SK-N-SH (cell line): Measurements from ENCODE around the gene COL5A1.

Source experiments
- TAF1 ChIP-seq: IDR thresholded peaks from 2 replicates; pipeline ENCODE4 v1.6.1; 2012; ENCODE audit warnings: low read depth, mild to moderate bottlenecking, low read length, moderate library complexity, borderline replicate concordance
- TF ChIP-seq, protein P1 (sequence below): IDR thresholded peaks from 2 replicates; pipeline ENCODE4; 2012
- TF ChIP-seq, protein P2 (sequence below): IDR thresholded peaks from 2 replicates; pipeline ENCODE4 v1.6.1; 2012; ENCODE audit warnings: mild to moderate bottlenecking, low read depth, low read length, moderate library complexity
- TF ChIP-seq, protein P3 (sequence below): fragments of 150-350 bp; IDR thresholded peaks from 2 replicates; pipeline ENCODE4 v1.6.1; 2017; ENCODE audit warnings: antibody characterized with exemption, low read length, low read depth, borderline replicate concordance
- TF ChIP-seq, protein P4 (sequence below): fragments of 200-600 bp; sonication (generic); IDR thresholded peaks from 2 replicates; pipeline ENCODE4 v1.6.1; 2017; ENCODE audit warnings: antibody characterized with exemption, mild to moderate bottlenecking, moderate library complexity
- TF ChIP-seq, protein P5 (sequence below): IDR thresholded peaks from 2 replicates; pipeline ENCODE4 v1.4.0; 2012; ENCODE audit warnings: low read depth, borderline replicate concordance

DNA sequence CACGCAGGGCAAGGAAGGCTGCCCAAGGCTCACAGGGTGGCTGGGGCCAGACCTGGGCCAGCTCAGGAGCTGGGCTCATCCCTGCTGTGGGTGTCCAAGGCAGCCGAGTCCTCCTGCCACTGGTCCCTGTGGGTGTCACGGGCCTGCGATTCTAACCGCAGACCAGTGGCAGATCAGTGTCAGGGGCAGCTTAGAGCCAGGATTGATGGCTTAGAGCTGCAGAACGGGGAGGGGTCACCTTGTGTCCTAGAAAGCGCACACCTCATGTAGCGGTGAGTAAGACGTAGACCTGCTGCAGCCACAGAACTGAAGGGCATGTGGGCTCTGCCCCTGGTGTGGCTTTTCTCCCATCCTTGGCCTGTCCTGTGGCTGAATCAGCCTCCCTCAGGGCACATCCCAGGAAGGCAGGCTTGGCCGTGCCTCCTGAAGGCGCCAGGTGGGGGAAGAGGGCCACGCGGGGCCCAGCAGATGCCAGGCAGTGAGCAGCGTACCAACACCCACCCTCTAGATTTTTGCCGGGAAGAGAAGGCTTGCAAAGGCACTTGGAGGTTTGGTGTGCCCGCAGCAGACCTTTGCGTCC, 160.7 kb downstream of the COL5A1 start:
- TF ChIP-seq, protein P1, sequence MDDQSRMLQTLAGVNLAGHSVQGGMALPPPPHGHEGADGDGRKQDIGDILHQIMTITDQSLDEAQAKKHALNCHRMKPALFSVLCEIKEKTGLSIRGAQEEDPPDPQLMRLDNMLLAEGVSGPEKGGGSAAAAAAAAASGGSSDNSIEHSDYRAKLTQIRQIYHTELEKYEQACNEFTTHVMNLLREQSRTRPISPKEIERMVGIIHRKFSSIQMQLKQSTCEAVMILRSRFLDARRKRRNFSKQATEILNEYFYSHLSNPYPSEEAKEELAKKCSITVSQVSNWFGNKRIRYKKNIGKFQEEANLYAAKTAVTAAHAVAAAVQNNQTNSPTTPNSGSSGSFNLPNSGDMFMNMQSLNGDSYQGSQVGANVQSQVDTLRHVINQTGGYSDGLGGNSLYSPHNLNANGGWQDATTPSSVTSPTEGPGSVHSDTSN, result no peak
- TF ChIP-seq, protein P2, sequence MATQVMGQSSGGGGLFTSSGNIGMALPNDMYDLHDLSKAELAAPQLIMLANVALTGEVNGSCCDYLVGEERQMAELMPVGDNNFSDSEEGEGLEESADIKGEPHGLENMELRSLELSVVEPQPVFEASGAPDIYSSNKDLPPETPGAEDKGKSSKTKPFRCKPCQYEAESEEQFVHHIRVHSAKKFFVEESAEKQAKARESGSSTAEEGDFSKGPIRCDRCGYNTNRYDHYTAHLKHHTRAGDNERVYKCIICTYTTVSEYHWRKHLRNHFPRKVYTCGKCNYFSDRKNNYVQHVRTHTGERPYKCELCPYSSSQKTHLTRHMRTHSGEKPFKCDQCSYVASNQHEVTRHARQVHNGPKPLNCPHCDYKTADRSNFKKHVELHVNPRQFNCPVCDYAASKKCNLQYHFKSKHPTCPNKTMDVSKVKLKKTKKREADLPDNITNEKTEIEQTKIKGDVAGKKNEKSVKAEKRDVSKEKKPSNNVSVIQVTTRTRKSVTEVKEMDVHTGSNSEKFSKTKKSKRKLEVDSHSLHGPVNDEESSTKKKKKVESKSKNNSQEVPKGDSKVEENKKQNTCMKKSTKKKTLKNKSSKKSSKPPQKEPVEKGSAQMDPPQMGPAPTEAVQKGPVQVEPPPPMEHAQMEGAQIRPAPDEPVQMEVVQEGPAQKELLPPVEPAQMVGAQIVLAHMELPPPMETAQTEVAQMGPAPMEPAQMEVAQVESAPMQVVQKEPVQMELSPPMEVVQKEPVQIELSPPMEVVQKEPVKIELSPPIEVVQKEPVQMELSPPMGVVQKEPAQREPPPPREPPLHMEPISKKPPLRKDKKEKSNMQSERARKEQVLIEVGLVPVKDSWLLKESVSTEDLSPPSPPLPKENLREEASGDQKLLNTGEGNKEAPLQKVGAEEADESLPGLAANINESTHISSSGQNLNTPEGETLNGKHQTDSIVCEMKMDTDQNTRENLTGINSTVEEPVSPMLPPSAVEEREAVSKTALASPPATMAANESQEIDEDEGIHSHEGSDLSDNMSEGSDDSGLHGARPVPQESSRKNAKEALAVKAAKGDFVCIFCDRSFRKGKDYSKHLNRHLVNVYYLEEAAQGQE, result no peak
- TF ChIP-seq, protein P3, sequence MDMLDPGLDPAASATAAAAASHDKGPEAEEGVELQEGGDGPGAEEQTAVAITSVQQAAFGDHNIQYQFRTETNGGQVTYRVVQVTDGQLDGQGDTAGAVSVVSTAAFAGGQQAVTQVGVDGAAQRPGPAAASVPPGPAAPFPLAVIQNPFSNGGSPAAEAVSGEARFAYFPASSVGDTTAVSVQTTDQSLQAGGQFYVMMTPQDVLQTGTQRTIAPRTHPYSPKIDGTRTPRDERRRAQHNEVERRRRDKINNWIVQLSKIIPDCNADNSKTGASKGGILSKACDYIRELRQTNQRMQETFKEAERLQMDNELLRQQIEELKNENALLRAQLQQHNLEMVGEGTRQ, result no peak
- TF ChIP-seq, protein P4, sequence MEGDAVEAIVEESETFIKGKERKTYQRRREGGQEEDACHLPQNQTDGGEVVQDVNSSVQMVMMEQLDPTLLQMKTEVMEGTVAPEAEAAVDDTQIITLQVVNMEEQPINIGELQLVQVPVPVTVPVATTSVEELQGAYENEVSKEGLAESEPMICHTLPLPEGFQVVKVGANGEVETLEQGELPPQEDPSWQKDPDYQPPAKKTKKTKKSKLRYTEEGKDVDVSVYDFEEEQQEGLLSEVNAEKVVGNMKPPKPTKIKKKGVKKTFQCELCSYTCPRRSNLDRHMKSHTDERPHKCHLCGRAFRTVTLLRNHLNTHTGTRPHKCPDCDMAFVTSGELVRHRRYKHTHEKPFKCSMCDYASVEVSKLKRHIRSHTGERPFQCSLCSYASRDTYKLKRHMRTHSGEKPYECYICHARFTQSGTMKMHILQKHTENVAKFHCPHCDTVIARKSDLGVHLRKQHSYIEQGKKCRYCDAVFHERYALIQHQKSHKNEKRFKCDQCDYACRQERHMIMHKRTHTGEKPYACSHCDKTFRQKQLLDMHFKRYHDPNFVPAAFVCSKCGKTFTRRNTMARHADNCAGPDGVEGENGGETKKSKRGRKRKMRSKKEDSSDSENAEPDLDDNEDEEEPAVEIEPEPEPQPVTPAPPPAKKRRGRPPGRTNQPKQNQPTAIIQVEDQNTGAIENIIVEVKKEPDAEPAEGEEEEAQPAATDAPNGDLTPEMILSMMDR, result no peak
- no peak for TF ChIP-seq TAF1
- TF ChIP-seq, protein P5, sequence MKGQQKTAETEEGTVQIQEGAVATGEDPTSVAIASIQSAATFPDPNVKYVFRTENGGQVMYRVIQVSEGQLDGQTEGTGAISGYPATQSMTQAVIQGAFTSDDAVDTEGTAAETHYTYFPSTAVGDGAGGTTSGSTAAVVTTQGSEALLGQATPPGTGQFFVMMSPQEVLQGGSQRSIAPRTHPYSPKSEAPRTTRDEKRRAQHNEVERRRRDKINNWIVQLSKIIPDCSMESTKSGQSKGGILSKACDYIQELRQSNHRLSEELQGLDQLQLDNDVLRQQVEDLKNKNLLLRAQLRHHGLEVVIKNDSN, result no peak
